Stomach (tissue), 9 donors: Measurements from ENCODE around the gene AMHR2. TPM values are rescaled to one million over a fixed set of nuclear protein-coding genes. Genes with fewer than 3 reads are reported as not detected.
A peak's percentile ranks its signal among the peaks of the same experiment; 100 is the strongest.
"Not testable (repeated sequence)": the region's sequence is repeated elsewhere in the genome, so short reads cannot be mapped to it uniquely, and the experiment has no call there.

Source experiments
- DNase-seq, 2 donors: peaks; one replicate each; pipeline versions ENCODE4 v3.0.0 to v3.0.0-alpha.2; 2013 to 2019
- H3K27ac ChIP-seq, 5 donors: fragments of 200-600 bp in 4 of 5; sonication (generic) in 4 of 5; one replicate each; pipeline ENCODE4 v1.5.1; 2013 to 2019; ENCODE audit warnings: mild to moderate bottlenecking in 1 of 5, moderate library complexity in 1 of 5
- H3K27me3 ChIP-seq, 3 donors: fragments of 200-600 bp; sonication (generic); one replicate each; pipeline ENCODE4 v1.5.1; 2017 to 2019; ENCODE audit warnings: mixed run types in 1 of 3
- H3K36me3 ChIP-seq, 4 donors: fragments of 200-600 bp; sonication (generic); 1 replicate in 3 of 4; 2 replicates in 1 of 4; pipeline ENCODE4 v1.5.1; 2016 to 2019
- H3K4me1 ChIP-seq, 4 donors: fragments of 200-600 bp; sonication (generic); one replicate each; pipeline ENCODE4 v1.5.1; 2016 to 2019
- H3K4me3 ChIP-seq, 4 donors: fragments of 200-600 bp; sonication (generic) in 3 of 4; one replicate each; pipeline ENCODE4 v1.5.1; 2016 to 2019; ENCODE audit warnings: mild to moderate bottlenecking in 1 of 4
- H3K9me3 ChIP-seq, 4 donors: fragments of 200-600 bp; sonication (generic); one replicate each; pipeline ENCODE4 v1.5.1; 2016 to 2019
- EP300 ChIP-seq: sonication (generic); formaldehyde crosslinking; IDR thresholded peaks from one replicate; pipeline ENCODE4 v1.6.1; 2017; ENCODE audit warnings: antibody characterized with exemption
- POLR2A ChIP-seq, 4 donors: fragments of 450-650 bp; IDR thresholded peaks; one replicate each; pipeline ENCODE4 v1.6.1; 2016; ENCODE audit warnings: antibody characterized with exemption in 4 of 4, control low read depth in 2 of 4, mild to moderate bottlenecking in 1 of 4, moderate library complexity in 1 of 4
- POLR2AphosphoS5 ChIP-seq, 3 donors: sonication (generic); formaldehyde crosslinking; IDR thresholded peaks; one replicate each; pipeline ENCODE4 v1.6.1; 2016; ENCODE audit warnings: antibody characterized with exemption in 3 of 3
- WGBS, 5 donors: extraction: QIAGEN DNeasy Blood & Tissue Kit in 3 of 5; methylation state at CpG; one replicate each; pipeline versions ENCODE4 v1.1.5 to v1.1.7; 2013 to 2018; 5-methylcytosine and 5-hydroxymethylcytosine counted together
- intact Hi-C: fragments of 100-400 bp; cut with DNase I; formaldehyde crosslinking; loops from one replicate; pipeline ENCODE4 v1.15.1; 2023; ENCODE audit warnings: low total_unique reads
- polyA plus RNA-seq, 3 donors: library from polyadenylated mRNA; stranded (reverse); fragments of 200-250 nt; gene quantifications; one replicate each; pipeline ENCODE4 v1.2.3, GENCODE V29; 2013
- total RNA-seq, 5 donors: library from RNA; depleted of rRNA; stranded (reverse); fragments of >200 nt; gene quantifications; one replicate each; pipeline versions ENCODE4 v1.1.0 to v1.2.3, GENCODE V29; 2014 to 2016
- TF ChIP-seq, protein P1 (sequence below), 7 experiments: fragments of 450-650 bp in 4 of 7; fragments of 200-600 bp in 3 of 7; sonication (generic) in 3 of 7; IDR thresholded peaks; one replicate each; pipeline ENCODE4 v1.5.1; 2016 to 2019; ENCODE audit warnings: antibody characterized with exemption in 7 of 7, control low read depth in 2 of 7, mild to moderate bottlenecking in 1 of 7
- donor health status: healthy with polysubstance abuse.
- donor health status: Bipolar disorder and iron deficiency.
- donor health status: healthy.

The AMHR2 gene
- total and polyA plus RNA-seq, 8 donors = 0.23 to 1.8 (median 0.25) TPM; not detected in 5

DNA sequence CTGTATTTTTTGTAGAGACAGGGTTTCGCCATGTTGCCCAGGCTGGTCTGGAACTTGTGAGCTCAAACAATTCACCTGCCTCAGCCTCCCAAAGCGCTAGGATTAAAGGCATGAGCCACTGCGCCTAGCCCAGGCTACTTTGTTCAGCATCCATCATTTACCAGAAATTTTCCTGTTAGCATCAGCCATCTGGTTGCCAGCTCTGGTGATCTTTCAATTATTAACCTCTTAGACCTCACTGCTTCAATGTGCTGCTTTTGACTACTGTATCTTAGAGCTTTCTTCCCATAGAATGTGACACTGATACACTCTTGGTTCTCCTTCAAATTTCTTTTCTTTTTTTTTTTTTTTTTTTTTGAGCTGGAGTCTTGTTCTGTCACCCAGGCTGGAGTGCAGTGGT, 5.4 kb upstream of the AMHR2 start:
- H3K9me3 ChIP-seq = no peaks in the 10 kb centered on the region
- no peak overlapping the region for H3K4me3 ChIP-seq
- H3K4me1 ChIP-seq = peaks cover 11 to 66% (median 34%) of the 10 kb centered on the region in 4 donors
- H3K27me3 ChIP-seq = no peaks in the 10 kb centered on the region
- H3K36me3 ChIP-seq = peaks cover 0 to 13% (median 8%) of the 10 kb centered on the region in 4 donors
- intact Hi-C loops = no loop called here
- H3K27ac ChIP-seq = no peak overlapping the region
- DNase-seq = no peak
- TF ChIP-seq POLR2AphosphoS5 (IDR thresholded peaks at IDR 0.05) (no peak), POLR2A (IDR thresholded peaks at IDR 0.05) (no peak), EP300 (no peak)
- TF ChIP-seq, protein P1, sequence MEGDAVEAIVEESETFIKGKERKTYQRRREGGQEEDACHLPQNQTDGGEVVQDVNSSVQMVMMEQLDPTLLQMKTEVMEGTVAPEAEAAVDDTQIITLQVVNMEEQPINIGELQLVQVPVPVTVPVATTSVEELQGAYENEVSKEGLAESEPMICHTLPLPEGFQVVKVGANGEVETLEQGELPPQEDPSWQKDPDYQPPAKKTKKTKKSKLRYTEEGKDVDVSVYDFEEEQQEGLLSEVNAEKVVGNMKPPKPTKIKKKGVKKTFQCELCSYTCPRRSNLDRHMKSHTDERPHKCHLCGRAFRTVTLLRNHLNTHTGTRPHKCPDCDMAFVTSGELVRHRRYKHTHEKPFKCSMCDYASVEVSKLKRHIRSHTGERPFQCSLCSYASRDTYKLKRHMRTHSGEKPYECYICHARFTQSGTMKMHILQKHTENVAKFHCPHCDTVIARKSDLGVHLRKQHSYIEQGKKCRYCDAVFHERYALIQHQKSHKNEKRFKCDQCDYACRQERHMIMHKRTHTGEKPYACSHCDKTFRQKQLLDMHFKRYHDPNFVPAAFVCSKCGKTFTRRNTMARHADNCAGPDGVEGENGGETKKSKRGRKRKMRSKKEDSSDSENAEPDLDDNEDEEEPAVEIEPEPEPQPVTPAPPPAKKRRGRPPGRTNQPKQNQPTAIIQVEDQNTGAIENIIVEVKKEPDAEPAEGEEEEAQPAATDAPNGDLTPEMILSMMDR (IDR thresholded peaks at IDR 0.05) = no peak
- 82 to 90% (median 87%) methylated on average over 3 of the region's 3 CpGs for WGBS, 5 donors

DNA sequence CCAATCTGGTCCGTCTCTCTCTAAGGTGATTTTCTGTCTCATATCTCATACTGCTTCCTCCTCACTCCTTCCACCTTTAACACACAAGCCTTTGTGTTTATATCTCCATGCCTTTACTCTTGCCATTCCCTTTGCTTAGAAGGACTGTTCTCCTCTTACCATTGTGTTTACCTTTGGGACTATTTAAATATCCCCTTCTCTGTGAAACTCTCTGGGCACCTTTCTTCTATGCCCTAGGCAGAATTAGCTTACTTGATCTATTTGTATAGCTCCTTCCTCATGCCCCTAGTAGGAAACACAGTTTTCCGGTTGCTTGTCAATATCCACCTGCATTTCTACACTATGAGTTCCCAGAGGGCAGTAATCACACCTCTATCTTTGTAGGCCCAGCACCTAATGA, 3.9 kb upstream of the AMHR2 start:
- peak in 1 of 2 donors; percentile 58 for DNase-seq
- Histone ChIP-seq H3K27me3 (no peaks in the 10 kb centered on the region), H3K9me3 (no peaks in the 10 kb centered on the region), H3K4me1 (peaks cover 11 to 50% (median 26%) of the 10 kb centered on the region in 4 donors), H3K27ac (peak overlapping the region; percentile 17 to 79 (median 70)), H3K36me3 (no peaks in the 10 kb centered on the region), H3K4me3 (no peak overlapping the region)
- intact Hi-C loops = loop anchor here (5.0 kb wide), 1 partner anchor 67 kb away; no protein-coding TSS in a partner anchor
- 32 to 63% (median 49%) methylated on average over 2 of the region's 2 CpGs for WGBS, 5 donors
- TF ChIP-seq EP300 (no peak), POLR2A (IDR thresholded peaks at IDR 0.05) (no peak), POLR2AphosphoS5 (IDR thresholded peaks at IDR 0.05) (no peak)
- TF ChIP-seq, protein P1 (IDR thresholded peaks at IDR 0.05) = no peak

DNA sequence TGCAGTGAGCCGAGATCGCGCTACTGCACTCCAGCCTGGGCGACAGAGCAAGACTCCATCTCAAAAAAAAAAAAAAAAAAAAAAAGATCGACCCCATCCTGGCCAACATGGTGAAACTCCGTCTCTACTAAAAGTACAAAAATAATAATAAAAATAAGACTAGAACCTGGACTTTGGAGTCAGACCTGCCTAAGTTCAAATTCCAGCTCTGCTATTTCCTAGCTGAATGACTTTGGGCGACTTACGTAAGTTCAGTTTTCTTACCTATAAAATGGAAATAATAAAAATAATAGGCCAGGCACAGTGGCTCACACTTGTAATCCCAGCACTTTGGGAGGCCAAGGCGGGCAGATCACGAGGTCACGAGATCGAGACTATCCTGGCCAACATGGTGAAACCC, 1.4 kb upstream of the AMHR2 start:
- H3K36me3 ChIP-seq, H3K27ac ChIP-seq, DNase-seq, H3K4me3 ChIP-seq, H3K9me3 ChIP-seq, H3K27me3 ChIP-seq: not testable (repeated sequence)
- 87 to 95% (median 92%) methylated on average over 11 to 12 of the region's 12 CpGs for WGBS, 5 donors
- H3K4me1 ChIP-seq = peaks cover 11 to 39% (median 18%) of the 10 kb centered on the region in 4 donors
- intact Hi-C loops = loop anchor here (5.0 kb wide), 1 partner anchor 70 kb away; no protein-coding TSS in a partner anchor

DNA sequence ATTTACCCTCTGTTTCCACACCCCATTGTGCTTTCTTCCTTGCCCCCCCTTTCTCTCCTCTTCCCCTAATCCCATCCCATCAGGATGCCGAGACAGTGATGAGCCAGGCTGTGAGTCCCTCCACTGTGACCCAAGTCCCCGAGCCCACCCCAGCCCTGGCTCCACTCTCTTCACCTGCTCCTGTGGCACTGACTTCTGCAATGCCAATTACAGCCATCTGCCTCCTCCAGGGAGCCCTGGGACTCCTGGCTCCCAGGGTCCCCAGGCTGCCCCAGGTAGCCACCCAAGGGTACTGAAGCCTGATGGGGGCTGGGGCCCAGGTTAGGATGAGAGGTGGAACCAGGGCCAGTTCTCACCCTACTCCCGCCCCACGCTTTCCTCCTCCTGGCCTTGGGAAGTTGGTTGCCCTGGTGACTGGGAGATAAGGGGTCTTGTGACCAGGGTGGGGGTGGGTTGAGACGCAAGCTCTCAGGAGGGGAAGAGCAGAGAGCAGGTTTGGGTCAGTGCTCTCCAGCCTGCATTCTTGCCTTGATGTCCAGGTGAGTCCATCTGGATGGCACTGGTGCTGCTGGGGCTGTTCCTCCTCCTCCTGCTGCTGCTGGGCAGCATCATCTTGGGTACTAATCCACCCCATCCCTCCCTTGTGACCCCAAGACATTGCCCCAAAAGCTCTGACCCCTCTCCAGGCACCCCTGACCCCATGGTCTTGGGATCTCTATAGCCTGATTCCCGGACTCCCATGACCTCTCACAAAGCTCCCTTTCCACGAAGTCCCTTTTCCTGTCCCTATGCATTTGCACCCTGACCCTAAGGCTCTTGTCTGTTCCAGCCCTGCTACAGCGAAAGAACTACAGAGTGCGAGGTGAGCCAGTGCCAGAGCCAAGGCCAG, 1.2 kb downstream of the AMHR2 start:
- WGBS, 5 donors = 55 to 69% (median 63%) methylated on average over 9 of the region's 9 CpGs
- peaks cover 11 to 19% (median 13%) of the 10 kb centered on the region in 4 donors for H3K4me1 ChIP-seq
- TF ChIP-seq POLR2AphosphoS5 (IDR thresholded peaks at IDR 0.05) (no peak), EP300 (no peak), POLR2A (IDR thresholded peaks at IDR 0.05) (no peak)
- TF ChIP-seq, protein P1 (IDR thresholded peaks at IDR 0.05) = no peak
- H3K27ac ChIP-seq = no peak overlapping the region
- DNase-seq = peak in 1 of 2 donors; percentile 78
- no peaks in the 10 kb centered on the region for H3K9me3 ChIP-seq
- no peaks in the 10 kb centered on the region for H3K36me3 ChIP-seq
- intact Hi-C loops = loop anchor here (5.0 kb wide), 1 partner anchor 73 kb away; no protein-coding TSS in a partner anchor
- no peaks in the 10 kb centered on the region for H3K27me3 ChIP-seq
- no peak overlapping the region for H3K4me3 ChIP-seq
